HG03196 (cell line): ENCODE measurements around the gene DISC1.
"Not testable (repeated sequence)": the region's sequence is repeated elsewhere in the genome, so short reads cannot be mapped to it uniquely, and the experiment has no call there.

Source experiments
- ATAC-seq: cut with Tn5 transposase; IDR thresholded peaks from one replicate; pipeline ENCODE4 v1.9.1; 2021; ENCODE audit not compliant: unreplicated experiment

The DISC1 gene

DNA sequence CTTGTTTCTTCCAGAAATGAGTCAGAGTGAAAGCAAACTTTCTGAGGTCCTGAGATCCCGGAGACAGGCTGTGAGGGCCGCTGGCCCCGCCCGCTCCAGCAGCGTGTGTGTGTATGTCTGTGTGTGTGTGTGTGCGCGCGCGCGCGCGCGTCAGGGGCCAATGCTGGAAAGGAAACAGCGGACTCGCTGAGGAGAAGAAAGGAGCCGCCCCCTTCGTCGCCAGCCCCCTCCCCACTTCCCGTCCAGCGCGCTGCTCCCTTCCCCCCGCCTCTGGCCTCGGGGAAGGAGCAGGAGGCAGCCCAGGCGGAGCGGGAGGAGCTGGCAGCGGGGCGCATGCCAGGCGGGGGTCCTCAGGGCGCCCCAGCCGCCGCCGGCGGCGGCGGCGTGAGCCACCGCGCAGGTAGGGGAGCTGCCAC is at the start of gene DISC1:
TSS of gene DISC1 (plus strand) at position 256 of the 416 bp plus-strand sequence. CDS start at position 334, 78 bp downstream.
- peak; percentile 50 for ATAC-seq

GRCh38 chr1:231576804-231577718 is 49.5 kb upstream of the DISC1 start:
- ATAC-seq = no peak

- ATAC-seq = no peak
These were observed 45.7 kb upstream of the DISC1 start for GRCh38 chr1:231580874-231581273.

- ATAC-seq = no peak
These were observed 44.7 kb upstream of the DISC1 start for GRCh38 chr1:231581859-231582258.

DNA sequence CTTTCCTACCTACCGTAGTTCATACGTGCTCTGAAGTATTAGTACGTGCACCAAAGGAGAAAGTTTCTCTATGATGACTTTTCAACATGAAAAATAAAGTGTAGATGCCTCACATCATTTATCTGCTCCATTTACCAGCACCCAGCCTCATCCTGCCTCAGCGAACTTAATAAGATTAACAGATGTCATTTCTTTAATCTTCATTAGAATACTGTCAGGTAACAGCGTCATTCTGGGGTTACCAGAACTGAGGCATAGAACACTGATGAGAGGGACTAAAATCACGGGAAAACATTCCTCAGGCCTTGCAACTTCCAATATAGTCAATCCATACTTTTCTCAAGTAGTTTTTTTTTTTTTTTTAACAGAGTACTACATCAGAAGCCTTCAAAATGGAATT is 43.2 kb upstream of the DISC1 start:
- no peak for ATAC-seq

DNA sequence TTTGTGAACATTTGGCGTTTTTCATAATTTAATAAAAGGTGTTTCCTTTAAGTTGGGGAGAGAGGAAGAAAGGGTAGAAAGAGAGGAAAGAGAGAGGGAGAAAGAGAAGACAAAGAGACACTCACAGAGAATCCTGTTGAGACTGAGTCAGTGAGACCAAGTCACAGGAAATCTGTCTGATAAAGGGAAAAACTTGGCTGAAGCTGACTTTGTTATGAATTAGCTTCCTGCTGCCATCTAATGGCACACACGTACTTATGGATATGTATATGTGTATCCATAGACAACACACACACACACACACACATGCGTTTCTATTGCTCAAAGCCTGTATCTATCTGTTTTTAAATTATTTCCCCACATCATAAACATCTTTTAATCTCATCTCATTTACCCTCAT is 42.5 kb upstream of the DISC1 start:
- no peak for ATAC-seq

DNA sequence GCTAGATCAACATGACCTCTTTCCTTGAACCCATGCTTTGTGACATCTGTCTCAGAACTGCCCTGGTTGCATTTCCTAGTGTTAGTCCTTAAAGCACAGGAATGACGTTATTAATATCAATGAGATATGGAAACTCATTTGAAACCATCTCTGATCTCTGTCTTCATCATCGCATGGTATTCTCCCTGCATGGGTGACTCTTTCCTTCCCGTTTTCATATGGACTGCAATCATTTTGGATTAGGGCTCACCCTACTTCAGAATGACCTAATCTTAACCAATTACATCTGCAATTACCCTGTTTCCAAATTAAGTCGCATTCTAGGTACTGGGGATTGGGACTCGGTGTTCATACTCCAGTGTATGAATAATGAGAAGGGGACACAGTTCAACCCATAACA is 41.7 kb upstream of the DISC1 start:
- ATAC-seq = no peak

- ATAC-seq = no peak
These were observed 36.0 kb upstream of the DISC1 start for GRCh38 chr1:231590453-231591198.

- no peak for ATAC-seq
These were observed 35.1 kb upstream of the DISC1 start for GRCh38 chr1:231591466-231591865.

- ATAC-seq = no peak
These were observed 33.8 kb upstream of the DISC1 start for GRCh38 chr1:231592809-231593208.

DNA sequence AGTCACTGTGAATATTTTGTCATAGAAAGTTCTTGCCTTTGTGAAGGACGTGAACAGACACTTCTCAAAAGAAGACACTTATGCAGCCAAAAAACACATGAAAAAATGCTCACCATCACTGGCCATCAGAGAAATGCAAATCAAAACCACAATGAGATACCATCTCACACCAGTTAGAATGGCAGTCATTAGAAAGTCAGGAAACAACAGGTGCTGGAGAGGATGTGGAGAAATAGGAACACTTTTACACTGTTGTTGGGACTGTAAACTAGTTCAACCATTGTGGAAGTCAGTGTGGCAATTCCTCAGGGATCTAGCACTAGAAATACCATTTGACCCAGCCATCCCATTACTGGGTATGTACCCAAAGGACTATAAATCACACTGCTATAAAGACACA is 33.3 kb upstream of the DISC1 start:
- ATAC-seq = not testable (repeated sequence)

DNA sequence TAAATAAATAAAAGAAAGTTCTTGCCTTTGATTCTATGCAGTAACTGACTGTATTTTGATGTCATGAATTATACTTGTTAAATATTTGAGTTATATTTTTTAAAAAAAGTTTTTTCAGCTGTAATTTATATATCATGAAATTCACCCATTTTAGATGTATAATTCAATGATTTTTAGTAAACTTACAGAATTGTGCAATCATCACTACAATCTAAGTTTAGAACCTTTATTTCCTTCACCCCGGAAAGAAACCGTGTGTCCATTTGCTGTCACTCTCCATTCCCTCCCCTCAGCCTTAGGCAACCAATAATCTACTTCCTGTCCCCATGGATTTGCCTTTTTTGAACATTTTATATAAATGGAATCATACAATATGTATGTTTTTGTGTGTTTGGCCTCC is 32.5 kb upstream of the DISC1 start:
- no peak for ATAC-seq

- no peak for ATAC-seq
These were observed 31.8 kb upstream of the DISC1 start for GRCh38 chr1:231594749-231595148.

DNA sequence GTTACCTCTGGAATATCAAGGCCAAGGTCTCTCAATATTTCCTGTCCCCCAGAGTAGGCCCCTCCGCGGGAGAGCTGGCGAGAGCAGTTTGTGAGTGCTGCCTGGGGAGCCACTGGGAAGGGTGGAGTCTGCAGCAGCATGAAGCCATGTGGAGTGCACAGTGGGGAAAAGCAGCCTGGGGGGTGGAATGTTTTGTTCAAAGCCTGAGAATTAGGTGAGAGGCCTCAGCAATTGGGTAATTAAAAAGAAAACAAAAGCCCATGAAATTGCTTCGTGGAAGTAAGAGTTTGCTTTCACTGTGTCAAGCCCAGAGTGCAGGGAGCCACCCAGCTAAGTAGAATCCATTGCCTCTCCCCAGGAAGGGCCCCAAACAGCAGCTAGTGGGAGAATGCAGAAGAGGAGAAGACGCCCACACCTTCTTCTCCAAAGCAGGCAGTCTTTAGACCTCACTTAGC is 30.2 kb upstream of the DISC1 start:
- no peak for ATAC-seq

DNA sequence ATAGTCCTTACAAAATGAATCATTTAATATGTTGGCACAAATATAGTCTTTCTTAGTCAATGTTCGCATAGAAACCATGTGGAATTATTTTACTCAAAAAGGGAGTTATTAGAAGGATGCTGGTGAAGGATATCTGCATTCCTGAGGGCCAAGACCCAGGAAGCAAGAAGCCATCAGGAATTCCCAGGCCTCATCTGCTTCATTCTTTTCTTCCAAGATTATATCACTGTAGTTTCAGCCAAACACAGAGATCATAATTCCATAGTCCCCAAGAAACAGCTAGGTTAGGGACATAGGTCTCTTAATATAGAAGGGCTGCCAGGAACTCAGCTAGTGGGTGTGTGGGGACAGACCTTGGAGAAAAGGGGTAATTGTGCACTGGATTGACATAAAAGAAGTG is 28.6 kb upstream of the DISC1 start:
- no peak for ATAC-seq

GRCh38 chr1:231600458-231600976 is 26.1 kb upstream of the DISC1 start:
- ATAC-seq = no peak

DNA sequence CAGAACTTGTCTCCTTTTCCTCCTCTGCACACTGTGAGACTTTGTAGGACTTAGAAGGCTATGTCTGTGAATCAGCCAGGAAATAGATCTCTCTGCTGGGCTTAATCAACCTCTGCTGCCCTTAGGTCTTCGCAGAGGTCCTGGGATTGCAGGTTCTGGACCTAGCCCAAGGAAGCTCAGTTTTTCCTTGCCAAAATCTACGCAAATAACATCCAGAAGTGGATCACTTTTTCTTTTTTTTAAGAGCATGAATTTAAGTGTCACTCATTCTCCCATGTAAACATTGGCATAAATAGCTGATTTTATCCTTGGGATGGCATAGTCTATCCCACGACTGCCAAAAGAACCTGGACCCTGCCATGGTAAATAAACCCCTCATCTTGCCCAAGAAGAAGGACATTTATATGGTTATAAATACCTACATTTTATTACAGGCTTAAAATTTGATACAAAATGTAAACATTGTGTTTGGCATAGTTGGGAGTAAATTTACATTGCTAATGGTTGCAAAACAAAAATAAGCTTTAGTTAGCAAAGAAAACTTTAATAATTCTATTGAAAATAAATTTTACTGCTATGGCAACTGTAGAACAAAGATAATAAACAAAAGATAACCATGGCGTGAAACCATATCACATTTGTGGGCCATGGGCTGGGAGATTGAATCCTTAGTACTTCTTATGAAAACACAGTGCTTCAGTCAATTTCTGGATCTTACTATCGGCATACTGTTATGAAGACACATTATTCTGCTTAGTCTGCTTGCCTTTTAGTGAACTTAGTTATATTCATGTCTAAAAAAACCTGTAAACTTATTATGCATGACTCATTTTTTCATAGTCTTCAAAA is 24.5 kb upstream of the DISC1 start:
- no peak for ATAC-seq

DNA sequence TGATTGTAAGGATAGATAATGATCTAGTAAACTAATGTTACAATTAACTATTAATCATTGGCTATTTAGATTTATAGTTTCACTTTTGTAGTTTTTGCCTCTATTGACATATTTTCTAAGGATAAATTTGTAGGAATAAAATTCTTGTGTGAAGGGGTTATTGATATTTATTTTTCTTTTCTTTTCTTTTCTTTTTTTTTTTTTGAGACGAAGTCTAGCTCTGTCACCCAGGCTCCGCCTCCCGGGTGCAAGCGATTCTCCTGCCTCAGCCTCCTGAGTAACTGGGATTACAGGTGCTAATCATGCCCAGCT is 24.0 kb upstream of the DISC1 start:
- ATAC-seq = no peak

DNA sequence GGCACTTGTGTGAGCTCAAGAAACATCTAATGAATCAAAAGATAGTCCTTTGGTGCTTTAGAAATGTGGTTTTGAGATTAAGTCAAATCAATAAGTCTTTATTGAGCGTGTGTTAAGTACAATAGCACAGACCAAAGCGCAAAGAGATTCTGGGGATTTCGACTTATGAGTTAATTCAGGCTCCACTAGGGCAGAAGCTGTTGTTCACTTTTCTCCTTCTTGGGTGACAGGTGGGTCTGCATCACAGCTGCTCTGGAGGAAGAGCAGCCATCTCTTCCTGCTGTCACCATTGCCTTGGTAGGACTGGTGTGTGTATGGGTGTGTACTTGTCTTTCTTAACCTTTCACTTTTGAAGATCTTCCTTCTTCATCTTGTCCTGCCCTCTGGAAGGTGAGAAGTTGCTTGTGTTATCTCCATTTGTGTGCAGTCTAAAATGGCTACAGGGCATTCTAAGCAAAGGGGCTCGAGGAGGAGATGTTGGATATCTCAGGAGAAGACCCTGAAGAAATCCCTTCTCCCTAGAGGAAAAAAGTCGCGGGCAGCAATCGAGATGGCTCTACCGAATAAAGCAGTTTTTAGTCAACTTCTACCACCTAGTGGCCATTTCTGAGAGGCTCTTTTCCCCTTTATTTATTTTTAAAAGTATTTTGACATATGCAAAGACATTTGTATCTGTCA is 22.9 kb upstream of the DISC1 start:
- ATAC-seq = peak; percentile 71

GRCh38 chr1:231604276-231604621 is 22.3 kb upstream of the DISC1 start:
- no peak for ATAC-seq
